ENCODE results near the gene PIH1D2.

The PIH1D2 gene

DNA sequence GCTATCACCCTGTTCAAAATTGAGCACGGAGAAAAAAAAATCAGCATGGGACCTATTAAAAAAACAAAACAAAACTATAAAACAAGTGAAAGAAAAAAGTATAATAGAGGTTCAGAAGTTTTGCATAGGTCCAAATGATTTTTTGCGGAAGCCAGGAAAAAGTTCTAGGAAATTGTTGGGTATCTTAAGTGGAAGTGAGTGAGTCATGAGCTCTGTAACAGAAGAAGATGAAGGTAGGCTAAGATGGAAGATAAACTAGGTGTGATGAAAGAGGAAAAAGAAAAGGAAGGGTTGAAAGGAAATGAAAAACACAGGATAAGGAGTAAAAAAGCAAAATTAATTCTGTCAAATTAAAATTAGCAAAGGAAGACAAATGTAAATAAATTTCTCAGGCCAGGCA is 40.6 kb upstream of the PIH1D2 start:
- no peak for DNase-seq (ENCODE audit: low read depth)
- TF ChIP-seq, protein P1, sequence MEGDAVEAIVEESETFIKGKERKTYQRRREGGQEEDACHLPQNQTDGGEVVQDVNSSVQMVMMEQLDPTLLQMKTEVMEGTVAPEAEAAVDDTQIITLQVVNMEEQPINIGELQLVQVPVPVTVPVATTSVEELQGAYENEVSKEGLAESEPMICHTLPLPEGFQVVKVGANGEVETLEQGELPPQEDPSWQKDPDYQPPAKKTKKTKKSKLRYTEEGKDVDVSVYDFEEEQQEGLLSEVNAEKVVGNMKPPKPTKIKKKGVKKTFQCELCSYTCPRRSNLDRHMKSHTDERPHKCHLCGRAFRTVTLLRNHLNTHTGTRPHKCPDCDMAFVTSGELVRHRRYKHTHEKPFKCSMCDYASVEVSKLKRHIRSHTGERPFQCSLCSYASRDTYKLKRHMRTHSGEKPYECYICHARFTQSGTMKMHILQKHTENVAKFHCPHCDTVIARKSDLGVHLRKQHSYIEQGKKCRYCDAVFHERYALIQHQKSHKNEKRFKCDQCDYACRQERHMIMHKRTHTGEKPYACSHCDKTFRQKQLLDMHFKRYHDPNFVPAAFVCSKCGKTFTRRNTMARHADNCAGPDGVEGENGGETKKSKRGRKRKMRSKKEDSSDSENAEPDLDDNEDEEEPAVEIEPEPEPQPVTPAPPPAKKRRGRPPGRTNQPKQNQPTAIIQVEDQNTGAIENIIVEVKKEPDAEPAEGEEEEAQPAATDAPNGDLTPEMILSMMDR (IDR thresholded peaks at IDR 0.05; ENCODE audit: low read depth, low read length) = no peak
- TF ChIP-seq, protein P2, sequence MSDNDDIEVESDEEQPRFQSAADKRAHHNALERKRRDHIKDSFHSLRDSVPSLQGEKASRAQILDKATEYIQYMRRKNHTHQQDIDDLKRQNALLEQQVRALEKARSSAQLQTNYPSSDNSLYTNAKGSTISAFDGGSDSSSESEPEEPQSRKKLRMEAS (IDR thresholded peaks at IDR 0.05; ENCODE audit: low read depth, low read length) = no peak
- TF ChIP-seq MYC (IDR thresholded peaks at IDR 0.05; ENCODE audit: low read depth, low read length) (no peak), POLR2A (IDR thresholded peaks at IDR 0.05; ENCODE audit: extremely low read depth, insufficient read length) (no peak)

DNA sequence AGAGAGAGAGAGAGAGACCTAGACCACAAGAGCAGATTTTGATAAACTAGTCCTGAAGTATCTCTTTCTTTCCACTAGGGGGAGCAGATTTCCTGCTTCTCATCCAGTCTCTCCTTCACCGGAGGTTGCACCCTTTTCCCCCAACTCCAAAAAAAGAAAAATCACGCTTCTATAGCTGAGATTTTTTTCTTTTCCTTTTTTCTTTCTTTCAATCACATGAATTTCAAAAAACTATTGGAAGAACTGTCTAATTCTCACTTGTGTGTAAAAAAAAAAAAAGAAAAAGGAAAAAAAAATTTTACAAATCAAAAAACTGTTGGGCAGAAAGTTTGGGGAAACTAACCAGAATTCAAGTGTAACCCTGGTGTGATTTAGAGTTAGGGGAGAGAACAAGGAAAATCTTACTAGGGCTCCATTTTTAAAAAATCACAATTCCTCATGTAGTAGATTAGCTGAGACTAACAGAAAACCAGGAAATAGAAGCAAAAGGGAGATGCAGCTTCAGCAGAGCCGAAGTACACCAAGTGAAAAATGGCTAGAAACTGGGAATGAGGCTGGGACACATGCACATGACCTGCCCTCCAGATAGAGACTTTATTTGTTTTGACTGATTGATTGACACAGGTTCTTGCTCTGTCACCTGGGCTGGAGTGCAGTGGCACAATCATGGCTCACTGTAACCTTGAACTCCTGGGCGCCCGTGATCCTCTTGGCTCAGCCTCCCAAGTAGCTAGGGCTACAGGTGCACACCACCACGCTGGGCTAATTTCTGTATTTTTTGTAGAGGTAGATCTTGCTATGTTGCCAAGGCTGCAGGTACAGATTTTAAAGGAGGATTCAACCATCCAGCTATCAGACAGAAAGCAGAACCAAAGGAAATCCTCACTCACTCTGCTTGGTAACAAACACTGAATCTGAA is 40.0 kb upstream of the PIH1D2 start:
- TF ChIP-seq POLR2A (IDR thresholded peaks at IDR 0.05; ENCODE audit: extremely low read depth, insufficient read length) = no peak
- TF ChIP-seq, protein P1 (IDR thresholded peaks at IDR 0.05; ENCODE audit: low read depth, low read length) = peak; percentile 79
- TF ChIP-seq, protein P2 (IDR thresholded peaks at IDR 0.05; ENCODE audit: low read depth, low read length) = no peak
- H3K4me3 ChIP-seq (ENCODE audit: low read depth, low read length) = no peak overlapping the region
- peak; percentile 62 for DNase-seq (ENCODE audit: low read depth)

More for the DNA sequence above, 40.6 kb upstream of the PIH1D2 start:
- no peak overlapping the region for H3K4me3 ChIP-seq (ENCODE audit: low read depth, low read length)

DNA sequence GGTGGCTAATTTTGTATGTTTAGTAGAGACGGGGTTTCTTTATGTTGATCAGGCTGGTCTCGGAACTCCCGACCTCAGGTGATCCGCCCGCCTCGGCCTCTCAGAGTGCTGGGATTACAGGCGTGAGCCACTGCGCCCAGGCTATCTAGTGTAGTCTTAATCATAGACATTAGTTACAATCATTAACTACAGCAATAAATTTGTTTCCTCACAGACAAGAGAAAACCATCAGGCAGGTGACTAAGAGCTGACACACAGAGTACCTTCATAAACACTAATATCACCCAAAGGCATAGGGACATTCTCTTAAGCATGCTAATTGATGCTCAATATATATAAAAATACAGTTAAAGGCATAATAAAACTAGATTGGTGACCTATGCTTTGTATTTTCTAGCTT is 32.3 kb upstream of the PIH1D2 start:
- no peak for DNase-seq (ENCODE audit: low read depth)
- H3K4me3 ChIP-seq (ENCODE audit: low read depth, low read length) = no peak overlapping the region
- TF ChIP-seq, protein P1 (IDR thresholded peaks at IDR 0.05; ENCODE audit: low read depth, low read length) = no peak
- TF ChIP-seq, protein P2 (IDR thresholded peaks at IDR 0.05; ENCODE audit: low read depth, low read length) = no peak
- no peak for TF ChIP-seq POLR2A (IDR thresholded peaks at IDR 0.05; ENCODE audit: extremely low read depth, insufficient read length)
- no peak for TF ChIP-seq MYC (IDR thresholded peaks at IDR 0.05; ENCODE audit: low read depth, low read length)

DNA sequence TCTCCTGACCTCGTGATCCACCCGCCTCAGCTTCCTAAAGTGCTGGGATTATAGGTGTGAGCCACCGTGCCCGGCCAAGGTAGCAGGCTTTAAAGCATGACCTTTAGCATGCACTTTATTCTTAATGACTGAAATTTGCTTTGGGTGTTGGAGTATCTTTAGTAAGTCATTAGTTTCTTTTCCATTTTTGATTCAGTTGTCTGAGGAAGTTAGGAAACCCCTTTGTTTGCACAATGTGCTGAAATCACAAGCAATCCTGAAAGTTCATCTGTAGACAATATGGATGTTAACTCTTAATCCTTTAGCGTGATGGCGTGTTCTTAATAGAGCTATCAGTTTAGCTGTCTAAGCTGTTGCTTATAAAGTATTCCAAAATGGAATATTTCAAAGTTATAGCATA is 29.6 kb upstream of the PIH1D2 start:
- H3K4me3 ChIP-seq (ENCODE audit: low read depth, low read length) = no peak overlapping the region
- peak; percentile 31 for DNase-seq (ENCODE audit: low read depth)
- TF ChIP-seq MYC (IDR thresholded peaks at IDR 0.05; ENCODE audit: low read depth, low read length) = no peak
- TF ChIP-seq POLR2A (IDR thresholded peaks at IDR 0.05; ENCODE audit: extremely low read depth, insufficient read length) = no peak
- TF ChIP-seq, protein P1 (IDR thresholded peaks at IDR 0.05; ENCODE audit: low read depth, low read length) = no peak
- TF ChIP-seq, protein P2 (IDR thresholded peaks at IDR 0.05; ENCODE audit: low read depth, low read length) = no peak

DNA sequence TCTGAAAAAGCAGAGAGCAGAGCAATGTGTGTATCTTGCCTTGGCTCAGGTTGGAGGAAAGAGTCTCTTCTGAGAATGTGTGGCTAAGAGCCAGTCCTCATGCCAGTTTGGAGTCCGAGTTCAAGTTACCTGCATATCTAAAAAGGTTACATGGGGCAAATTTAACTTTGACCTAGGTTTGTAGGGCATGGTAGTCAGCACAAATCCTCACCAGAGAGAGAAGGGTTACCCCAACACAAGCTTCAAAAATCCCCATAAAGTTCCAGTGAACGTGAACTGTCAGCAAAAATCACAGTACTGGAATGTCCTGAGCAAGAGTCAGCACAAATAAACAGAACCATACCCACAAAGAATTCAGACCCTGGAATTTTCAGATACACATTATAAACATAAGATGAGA is 26.6 kb upstream of the PIH1D2 start:
- no peak overlapping the region for H3K4me3 ChIP-seq (ENCODE audit: low read depth, low read length)
- no peak for DNase-seq (ENCODE audit: low read depth)
- TF ChIP-seq, protein P1 (IDR thresholded peaks at IDR 0.05; ENCODE audit: low read depth, low read length) = no peak
- TF ChIP-seq MYC (IDR thresholded peaks at IDR 0.05; ENCODE audit: low read depth, low read length) (no peak), POLR2A (IDR thresholded peaks at IDR 0.05; ENCODE audit: extremely low read depth, insufficient read length) (no peak)
- TF ChIP-seq, protein P2 (IDR thresholded peaks at IDR 0.05; ENCODE audit: low read depth, low read length) = no peak
